ENCODE measurements around the gene DCAF16. TPM values are rescaled to one million over a fixed set of nuclear protein-coding genes. Genes with fewer than 3 reads are reported as not detected.

DCAF16 gene
- total RNA-seq, 1 donor from 2014 or later = 25.0 TPM

GRCh38 chr4:17788956-17789355 lies 21.6 kb downstream of the DCAF16 start:
- no peak overlapping the region for H3K4me3 ChIP-seq (ENCODE audit: low read depth, low read length)
- DNase-seq (ENCODE audit: low read depth) (peak; percentile 45), FAIRE-seq (no peak)
- no peak for TF ChIP-seq CTCF (IDR thresholded peaks at IDR 0.05; ENCODE audit: insufficient read depth, low read length, severe bottlenecking)
- H3K27me3 ChIP-seq (ENCODE audit: control insufficient read depth, insufficient read depth, low read length) = no peaks in the 10 kb centered on the region
- no peaks in the 10 kb centered on the region for H3K36me3 ChIP-seq (ENCODE audit: control insufficient read depth, insufficient read depth, low read length)

- Histone ChIP-seq H3K36me3 (ENCODE audit: control insufficient read depth, insufficient read depth, low read length) (no peaks in the 10 kb centered on the region), H3K27me3 (ENCODE audit: control insufficient read depth, insufficient read depth, low read length) (no peaks in the 10 kb centered on the region), H3K4me3 (ENCODE audit: low read depth, low read length) (no peak overlapping the region)
- FAIRE-seq (no peak), DNase-seq (ENCODE audit: low read depth) (peak; percentile 90)
- no peak for TF ChIP-seq CTCF (IDR thresholded peaks at IDR 0.05; ENCODE audit: insufficient read depth, low read length, severe bottlenecking)
Measured at GRCh38 chr4:17787315-17787714, 23.2 kb downstream of the DCAF16 start.

GRCh38 chr4:17786567-17786966 lies 24.0 kb downstream of the DCAF16 start:
- FAIRE-seq (no peak), DNase-seq (ENCODE audit: low read depth) (peak; percentile 18)
- H3K27me3 ChIP-seq (ENCODE audit: control insufficient read depth, insufficient read depth, low read length) = no peaks in the 10 kb centered on the region
- H3K36me3 ChIP-seq (ENCODE audit: control insufficient read depth, insufficient read depth, low read length) = no peaks in the 10 kb centered on the region
- no peak overlapping the region for H3K4me3 ChIP-seq (ENCODE audit: low read depth, low read length)
- no peak for TF ChIP-seq CTCF (IDR thresholded peaks at IDR 0.05; ENCODE audit: insufficient read depth, low read length, severe bottlenecking)

GRCh38 chr4:17785858-17786257 lies 24.7 kb downstream of the DCAF16 start:
- Histone ChIP-seq H3K36me3 (ENCODE audit: control insufficient read depth, insufficient read depth, low read length) (no peaks in the 10 kb centered on the region), H3K4me3 (ENCODE audit: low read depth, low read length) (no peak overlapping the region), H3K27me3 (ENCODE audit: control insufficient read depth, insufficient read depth, low read length) (no peaks in the 10 kb centered on the region)
- no peak for FAIRE-seq
- DNase-seq (ENCODE audit: low read depth) = no peak
- TF ChIP-seq CTCF (IDR thresholded peaks at IDR 0.05; ENCODE audit: insufficient read depth, low read length, severe bottlenecking) = no peak

GRCh38 chr4:17781300-17782287 lies 29.0 kb downstream of the DCAF16 start, which contains the start of gene FAM184B:
Gene FAM184B, minus strand, starts transcription at chr4:17781621. Its CDS starts 322 bp downstream, at chr4:17781299.
- DNase-seq (ENCODE audit: low read depth) (no peak), FAIRE-seq (no peak)
- Histone ChIP-seq H3K4me3 (ENCODE audit: low read depth, low read length) (peak within 1 kb of the TSS; percentile 32), H3K27me3 (ENCODE audit: control insufficient read depth, insufficient read depth, low read length) (peaks cover 9% of the 10 kb centered on the region), H3K36me3 (ENCODE audit: control insufficient read depth, insufficient read depth, low read length) (no peaks in the 10 kb centered on the region)
- TF ChIP-seq CTCF (IDR thresholded peaks at IDR 0.05; ENCODE audit: insufficient read depth, low read length, severe bottlenecking) = no peak

All from bronchial epithelial cell (primary cell).